ENCODE measurements around the gene DCTD.

Gene DCTD

GRCh38 chr4:182885022-182885737 is 32.0 kb downstream of the DCTD start:
- TF ChIP-seq POLR2AphosphoS5 (IDR thresholded peaks at IDR 0.05; ENCODE audit: low read depth, low read length), result no peak
- no peak for TF ChIP-seq SIN3A (IDR thresholded peaks at IDR 0.05; ENCODE audit: borderline replicate concordance, insufficient read depth, low read length)
- TF ChIP-seq TAF1 (IDR thresholded peaks at IDR 0.05; ENCODE audit: borderline replicate concordance, insufficient read depth, low read length), result no peak
- TF ChIP-seq FOXP2 (optimal IDR thresholded peaks at IDR 0.05; ENCODE audit: borderline replicate concordance, extremely low read depth, extremely low read length, insufficient read depth), result no peak
- TF ChIP-seq REST (IDR thresholded peaks at IDR 0.05; ENCODE audit: insufficient read depth in 1 of 2, low read depth in 2 of 2, low read length in 2 of 2), result no peak

- TF ChIP-seq FOXP2 (optimal IDR thresholded peaks at IDR 0.05; ENCODE audit: borderline replicate concordance, extremely low read depth, extremely low read length, insufficient read depth), result no peak
- TF ChIP-seq REST (IDR thresholded peaks at IDR 0.05; ENCODE audit: insufficient read depth in 1 of 2, low read depth in 2 of 2, low read length in 2 of 2), result no peak
- TF ChIP-seq SIN3A (IDR thresholded peaks at IDR 0.05; ENCODE audit: borderline replicate concordance, insufficient read depth, low read length), result no peak
- no peak for TF ChIP-seq POLR2AphosphoS5 (IDR thresholded peaks at IDR 0.05; ENCODE audit: low read depth, low read length)
- TF ChIP-seq TAF1 (IDR thresholded peaks at IDR 0.05; ENCODE audit: borderline replicate concordance, insufficient read depth, low read length), result no peak
Measured at GRCh38 chr4:182884040-182884439, 33.1 kb downstream of the DCTD start.

GRCh38 chr4:182883351-182883750 is 33.8 kb downstream of the DCTD start:
- TF ChIP-seq POLR2AphosphoS5 (IDR thresholded peaks at IDR 0.05; ENCODE audit: low read depth, low read length), result no peak
- no peak for TF ChIP-seq TAF1 (IDR thresholded peaks at IDR 0.05; ENCODE audit: borderline replicate concordance, insufficient read depth, low read length)
- TF ChIP-seq REST (IDR thresholded peaks at IDR 0.05; ENCODE audit: insufficient read depth in 1 of 2, low read depth in 2 of 2, low read length in 2 of 2), result no peak
- no peak for TF ChIP-seq SIN3A (IDR thresholded peaks at IDR 0.05; ENCODE audit: borderline replicate concordance, insufficient read depth, low read length)
- TF ChIP-seq FOXP2 (optimal IDR thresholded peaks at IDR 0.05; ENCODE audit: borderline replicate concordance, extremely low read depth, extremely low read length, insufficient read depth), result no peak

- TF ChIP-seq REST (IDR thresholded peaks at IDR 0.05; ENCODE audit: insufficient read depth in 1 of 2, low read depth in 2 of 2, low read length in 2 of 2), result no peak
- no peak for TF ChIP-seq FOXP2 (optimal IDR thresholded peaks at IDR 0.05; ENCODE audit: borderline replicate concordance, extremely low read depth, extremely low read length, insufficient read depth)
- TF ChIP-seq SIN3A (IDR thresholded peaks at IDR 0.05; ENCODE audit: borderline replicate concordance, insufficient read depth, low read length), result no peak
- no peak for TF ChIP-seq TAF1 (IDR thresholded peaks at IDR 0.05; ENCODE audit: borderline replicate concordance, insufficient read depth, low read length)
- TF ChIP-seq POLR2AphosphoS5 (IDR thresholded peaks at IDR 0.05; ENCODE audit: low read depth, low read length), result no peak
Measured at GRCh38 chr4:182881914-182882313, 35.3 kb downstream of the DCTD start.
